GM18909 (cell line): ENCODE results near the gene BEAN1.
"Not testable (repeated sequence)": the region's sequence is repeated elsewhere in the genome, so short reads cannot be mapped to it uniquely, and the experiment has no call there.

Experiments used
- ATAC-seq: cut with Tn5 transposase; IDR thresholded peaks from one replicate; pipeline ENCODE4 v1.9.1; 2021; ENCODE audit warnings: mild to moderate bottlenecking; ENCODE audit not compliant: unreplicated experiment, poor library complexity

The BEAN1 gene

GRCh38 chr16:66497921-66498320, 70.8 kb downstream of the BEAN1 start:
- ATAC-seq = not testable (repeated sequence)

- ATAC-seq = not testable (repeated sequence)
These were observed 74.5 kb downstream of the BEAN1 start for GRCh38 chr16:66501563-66501962.

- no peak for ATAC-seq
These were observed 75.2 kb downstream of the BEAN1 start for GRCh38 chr16:66502020-66502913.

- no peak for ATAC-seq
These were observed 75.9 kb downstream of the BEAN1 start for GRCh38 chr16:66503030-66503429.

- ATAC-seq = no peak
These were observed 76.5 kb downstream of the BEAN1 start for GRCh38 chr16:66503612-66504011.

- no peak for ATAC-seq
These were observed 80.7 kb downstream of the BEAN1 start for GRCh38 chr16:66507731-66508239.

GRCh38 chr16:66508248-66508913, 81.3 kb downstream of the BEAN1 start:
- peak; percentile 48 for ATAC-seq

- ATAC-seq = no peak
These were observed 81.9 kb downstream of the BEAN1 start for GRCh38 chr16:66508914-66509496.

- no peak for ATAC-seq
These were observed 82.5 kb downstream of the BEAN1 start for GRCh38 chr16:66509576-66509975.

- ATAC-seq = no peak
These were observed 83.2 kb downstream of the BEAN1 start for GRCh38 chr16:66510298-66510697.

GRCh38 chr16:66510711-66511601, 83.9 kb downstream of the BEAN1 start:
- no peak for ATAC-seq

GRCh38 chr16:66511602-66512271, 84.6 kb downstream of the BEAN1 start:
- ATAC-seq = no peak

GRCh38 chr16:66512272-66513110, 85.4 kb downstream of the BEAN1 start:
- ATAC-seq = no peak

GRCh38 chr16:66513111-66513723, 86.1 kb downstream of the BEAN1 start:
- ATAC-seq = no peak

- not testable (repeated sequence) for ATAC-seq
These were observed 87.3 kb downstream of the BEAN1 start for GRCh38 chr16:66514391-66514790.

GRCh38 chr16:66514980-66515595, 88.0 kb downstream of the BEAN1 start:
- ATAC-seq = not testable (repeated sequence)

- no peak for ATAC-seq
These were observed 88.8 kb downstream of the BEAN1 start for GRCh38 chr16:66515596-66516508.
